Mesothelial cell of epicardium (in vitro differentiated cells): ENCODE data around the gene PHACTR1. TPM values are rescaled to one million over a fixed set of nuclear protein-coding genes. Genes with fewer than 3 reads are reported as not detected.
"Not testable (repeated sequence)": the region's sequence is repeated elsewhere in the genome, so short reads cannot be mapped to it uniquely, and the experiment has no call there.

ENCODE experiments used
- DNase-seq, 2 experiments: peaks; one replicate each; pipeline ENCODE4 v3.0.0; 2021; ENCODE audit warnings: low spot score in 2 of 2; ENCODE audit not compliant: unreplicated experiment in 2 of 2
- H3K27ac Mint-ChIP-seq: 2 replicates; pipeline ENCODE4 v1.8.0; 2021; ENCODE audit warnings: mixed read lengths
- H3K27me3 Mint-ChIP-seq: 2 replicates; pipeline ENCODE4 v1.8.0; 2021; ENCODE audit warnings: low read depth, mixed read lengths
- H3K36me3 Mint-ChIP-seq: 2 replicates; pipeline ENCODE4 v1.8.0; 2021; ENCODE audit warnings: mixed read lengths
- H3K4me1 Mint-ChIP-seq: 2 replicates; pipeline ENCODE4 v1.8.0; 2021; ENCODE audit warnings: mixed read lengths
- H3K4me3 Mint-ChIP-seq: 2 replicates; pipeline ENCODE4 v1.8.0; 2021; ENCODE audit warnings: mild to moderate bottlenecking, moderate library complexity, mixed read lengths
- H3K9me3 Mint-ChIP-seq: 2 replicates; pipeline ENCODE4 v1.8.0; 2021; ENCODE audit warnings: mixed read lengths
- total RNA-seq: library from RNA; stranded (reverse); gene quantifications from 3 replicates; pipeline ENCODE4 v1.2.1, GENCODE V29; 2021
- TF ChIP-seq, protein P1 (sequence below): fragments of 200-600 bp; sonication (generic); IDR thresholded peaks from one replicate; pipeline ENCODE4 v1.5.0; 2021; ENCODE audit warnings: antibody characterized with exemption; ENCODE audit not compliant: unreplicated experiment

Gene PHACTR1
- total RNA-seq, 1 donor from 2014 or later: 0.76 TPM

DNA sequence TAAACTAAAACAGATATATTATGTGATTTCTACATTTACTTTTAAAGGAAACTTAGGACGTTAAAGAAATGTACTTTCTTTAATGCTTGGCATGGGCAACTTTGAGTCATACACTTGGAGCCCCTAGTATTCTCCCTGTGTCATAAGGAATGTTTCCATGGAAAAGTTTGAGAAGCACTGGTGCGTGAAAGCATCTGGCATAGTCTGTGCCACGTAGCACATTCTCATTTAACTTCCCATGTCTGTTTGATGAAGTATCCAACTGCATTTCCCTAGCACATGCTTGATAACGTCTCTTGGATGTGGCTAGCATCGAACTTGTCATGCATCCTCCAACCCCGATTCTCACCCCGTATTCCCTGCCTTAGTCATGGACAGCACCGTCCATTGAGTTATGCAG, 439.8 kb downstream of the PHACTR1 start:
- Mint-ChIP-seq H3K36me3 (no peaks in the 10 kb centered on the region), H3K27me3 (peaks cover 29% of the 10 kb centered on the region), H3K4me1 (no peaks in the 10 kb centered on the region), H3K4me3 (no peak overlapping the region), H3K9me3 (no peaks in the 10 kb centered on the region), H3K27ac (no peak overlapping the region)
- TF ChIP-seq, protein P1, sequence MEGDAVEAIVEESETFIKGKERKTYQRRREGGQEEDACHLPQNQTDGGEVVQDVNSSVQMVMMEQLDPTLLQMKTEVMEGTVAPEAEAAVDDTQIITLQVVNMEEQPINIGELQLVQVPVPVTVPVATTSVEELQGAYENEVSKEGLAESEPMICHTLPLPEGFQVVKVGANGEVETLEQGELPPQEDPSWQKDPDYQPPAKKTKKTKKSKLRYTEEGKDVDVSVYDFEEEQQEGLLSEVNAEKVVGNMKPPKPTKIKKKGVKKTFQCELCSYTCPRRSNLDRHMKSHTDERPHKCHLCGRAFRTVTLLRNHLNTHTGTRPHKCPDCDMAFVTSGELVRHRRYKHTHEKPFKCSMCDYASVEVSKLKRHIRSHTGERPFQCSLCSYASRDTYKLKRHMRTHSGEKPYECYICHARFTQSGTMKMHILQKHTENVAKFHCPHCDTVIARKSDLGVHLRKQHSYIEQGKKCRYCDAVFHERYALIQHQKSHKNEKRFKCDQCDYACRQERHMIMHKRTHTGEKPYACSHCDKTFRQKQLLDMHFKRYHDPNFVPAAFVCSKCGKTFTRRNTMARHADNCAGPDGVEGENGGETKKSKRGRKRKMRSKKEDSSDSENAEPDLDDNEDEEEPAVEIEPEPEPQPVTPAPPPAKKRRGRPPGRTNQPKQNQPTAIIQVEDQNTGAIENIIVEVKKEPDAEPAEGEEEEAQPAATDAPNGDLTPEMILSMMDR: no peak
- DNase-seq: no peak

DNA sequence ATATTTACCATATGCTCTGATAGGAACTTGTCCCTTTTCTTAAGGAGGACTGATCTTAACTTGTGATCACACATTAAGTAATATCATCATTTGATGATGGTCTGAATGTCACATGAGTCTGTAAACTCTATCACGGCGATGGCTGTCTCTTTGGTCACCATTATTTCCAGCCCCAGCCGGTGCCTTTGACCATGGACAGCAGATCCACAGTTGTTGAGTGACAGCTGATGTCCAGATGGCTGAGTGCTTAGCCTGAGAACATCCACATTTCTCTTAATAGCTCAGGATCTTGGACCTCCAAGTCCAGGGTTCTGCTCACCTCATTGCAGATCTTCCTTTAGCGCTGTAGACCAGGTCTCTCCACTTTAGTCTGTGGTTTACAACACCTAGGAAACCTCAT, 440.7 kb downstream of the PHACTR1 start:
- no peak overlapping the region for H3K4me3 Mint-ChIP-seq
- H3K4me1 Mint-ChIP-seq: no peaks in the 10 kb centered on the region
- TF ChIP-seq, protein P1: no peak
- H3K9me3 Mint-ChIP-seq: no peaks in the 10 kb centered on the region
- no peak for DNase-seq
- no peaks in the 10 kb centered on the region for H3K36me3 Mint-ChIP-seq
- H3K27ac Mint-ChIP-seq: no peak overlapping the region
- peaks cover 25% of the 10 kb centered on the region for H3K27me3 Mint-ChIP-seq

DNA sequence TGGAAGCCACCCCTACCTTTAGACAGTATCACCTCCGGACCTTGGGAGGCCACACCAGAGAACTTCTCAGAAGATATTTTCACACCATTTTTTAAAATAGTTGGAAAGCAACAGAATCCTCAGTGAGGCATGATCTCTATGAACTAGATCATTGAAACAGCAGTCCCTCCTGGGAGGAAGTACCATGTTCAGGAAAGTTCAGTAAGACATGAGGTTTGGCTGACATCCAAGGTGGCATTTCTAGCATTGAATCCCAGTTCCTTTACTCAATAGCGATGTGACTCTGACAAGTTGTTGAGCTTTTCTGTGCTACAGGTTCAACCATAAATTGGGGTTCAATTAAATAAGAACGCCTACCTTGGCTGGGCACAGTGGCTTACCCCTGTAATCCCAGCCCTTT, 442.7 kb downstream of the PHACTR1 start:
- Mint-ChIP-seq H3K9me3 (no peaks in the 10 kb centered on the region), H3K4me1 (no peaks in the 10 kb centered on the region), H3K36me3 (no peaks in the 10 kb centered on the region), H3K4me3 (no peak overlapping the region), H3K27me3 (peaks cover 18% of the 10 kb centered on the region), H3K27ac (no peak overlapping the region)
- TF ChIP-seq, protein P1: no peak
- DNase-seq: no peak

DNA sequence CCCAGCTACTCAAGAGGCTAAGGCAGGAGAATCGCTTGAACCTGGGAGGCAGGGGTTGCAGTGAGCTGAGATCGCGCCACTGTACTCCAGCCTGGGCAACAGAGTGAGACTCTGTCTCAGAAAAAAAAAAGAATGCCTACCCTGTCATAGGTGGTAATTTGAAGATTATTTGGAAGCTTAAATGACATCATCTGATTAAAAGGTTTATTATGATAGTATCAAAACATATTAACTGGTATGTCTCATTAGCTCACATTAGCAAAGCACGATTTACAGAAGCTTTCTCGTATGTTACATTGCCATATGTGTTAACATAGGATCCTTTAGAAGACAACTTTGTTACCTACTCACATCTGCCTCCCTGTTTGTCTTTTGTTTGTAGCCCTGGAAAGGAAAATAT, 443.3 kb downstream of the PHACTR1 start:
- not testable (repeated sequence) for H3K27ac Mint-ChIP-seq, H3K4me1 Mint-ChIP-seq, H3K9me3 Mint-ChIP-seq, DNase-seq, H3K4me3 Mint-ChIP-seq, H3K36me3 Mint-ChIP-seq
- peaks cover 18% of the 10 kb centered on the region for H3K27me3 Mint-ChIP-seq

DNA sequence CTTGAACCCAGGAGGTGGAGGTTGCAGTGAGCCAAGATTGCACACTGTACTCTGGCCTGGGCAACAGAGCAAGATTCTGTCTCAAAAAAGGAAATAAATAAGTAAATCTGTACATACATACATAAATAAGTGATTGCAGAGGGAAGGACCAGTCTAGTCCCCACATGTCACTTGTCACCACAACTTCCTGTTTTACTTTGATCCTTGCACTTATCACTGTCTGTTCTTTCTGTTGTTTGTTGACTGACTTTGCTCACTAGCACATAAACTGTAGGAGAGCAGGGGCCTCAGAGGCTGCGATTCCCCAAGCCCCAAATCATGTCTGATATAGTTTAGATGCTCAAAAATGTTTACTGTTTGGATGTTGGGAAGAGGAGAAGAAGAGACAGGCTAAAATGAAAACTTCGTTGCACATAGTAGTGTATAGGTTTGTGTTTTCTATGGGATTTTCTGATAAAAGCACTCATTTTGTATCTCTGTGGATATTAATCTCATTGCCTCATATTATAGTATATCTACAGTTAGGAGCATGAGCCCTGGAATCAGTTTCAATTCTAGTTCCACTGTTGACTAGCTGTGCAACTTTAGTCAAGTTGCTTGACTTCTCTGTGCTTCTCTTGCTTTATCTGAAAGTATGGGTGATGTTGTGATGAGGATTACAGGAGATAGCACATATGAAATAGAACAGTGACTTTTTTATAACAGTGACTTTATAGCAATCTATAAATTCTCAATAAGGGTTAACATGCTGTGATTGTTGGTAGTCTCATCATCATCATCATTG, 446.8 kb downstream of the PHACTR1 start:
- H3K4me3 Mint-ChIP-seq: no peak overlapping the region
- H3K27me3 Mint-ChIP-seq: peaks cover 20% of the 10 kb centered on the region
- no peak overlapping the region for H3K27ac Mint-ChIP-seq
- no peak for DNase-seq
- H3K36me3 Mint-ChIP-seq: no peaks in the 10 kb centered on the region
- H3K9me3 Mint-ChIP-seq: no peaks in the 10 kb centered on the region
- peaks cover 3% of the 10 kb centered on the region for H3K4me1 Mint-ChIP-seq
- TF ChIP-seq, protein P1: no peak

DNA sequence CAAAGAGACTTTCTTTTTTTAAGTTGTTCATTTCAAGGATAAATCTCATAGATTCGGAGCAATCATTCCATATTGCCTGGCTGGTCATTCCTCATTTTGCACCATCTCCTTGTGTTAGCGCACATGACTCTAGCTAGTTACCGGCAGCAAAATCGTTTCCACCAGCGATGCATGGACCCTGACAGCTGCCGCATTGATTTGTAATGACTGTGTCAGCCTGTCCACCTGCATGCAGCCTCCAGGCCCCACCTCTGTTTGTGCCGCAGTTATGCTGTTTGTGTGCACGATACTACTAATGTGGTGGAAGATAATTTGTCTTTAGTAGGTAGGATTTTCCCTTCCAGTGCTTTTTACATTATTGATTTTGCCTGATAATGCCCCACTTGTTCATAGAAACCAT, 447.7 kb downstream of the PHACTR1 start:
- no peak for DNase-seq
- H3K27ac Mint-ChIP-seq: no peak overlapping the region
- TF ChIP-seq, protein P1: no peak
- peaks cover 3% of the 10 kb centered on the region for H3K4me1 Mint-ChIP-seq
- H3K27me3 Mint-ChIP-seq: peaks cover 23% of the 10 kb centered on the region
- H3K36me3 Mint-ChIP-seq: no peaks in the 10 kb centered on the region
- H3K9me3 Mint-ChIP-seq: no peaks in the 10 kb centered on the region
- H3K4me3 Mint-ChIP-seq: no peak overlapping the region
